Effector memory CD4-positive, alpha-beta T cell (primary cell): ENCODE measurements around the gene SCUBE2.
"Not testable (repeated sequence)": the region's sequence is repeated elsewhere in the genome, so short reads cannot be mapped to it uniquely, and the experiment has no call there.

Source experiments
- DNase-seq, 3 donors: peaks; one replicate each; pipeline ENCODE4 v3.0.0-alpha.2; 2020
- H3K27ac ChIP-seq: 2 replicates; pipeline ENCODE4 v1.7.0; 2013; ENCODE audit warnings: mild to moderate bottlenecking, low read length, moderate library complexity; ENCODE audit not compliant: insufficient read depth, poor library complexity, severe bottlenecking
- H3K27me3 ChIP-seq: replicated peaks from 2 replicates; pipeline ENCODE4 v1.7.0; 2013; ENCODE audit warnings: mild to moderate bottlenecking, low read length; ENCODE audit not compliant: insufficient read depth, control insufficient read depth, poor library complexity, severe bottlenecking
- H3K36me3 ChIP-seq: 2 replicates; pipeline ENCODE4 v1.7.0; 2013; ENCODE audit warnings: mild to moderate bottlenecking, low read length, moderate library complexity; ENCODE audit not compliant: control insufficient read depth, insufficient read depth
- H3K4me1 ChIP-seq: 2 replicates; pipeline ENCODE4 v1.7.0; 2013; ENCODE audit warnings: low read length, mild to moderate bottlenecking; ENCODE audit not compliant: control insufficient read depth, insufficient read depth, poor library complexity, severe bottlenecking
- H3K4me3 ChIP-seq: 2 replicates; pipeline ENCODE4 v1.7.0; 2013; ENCODE audit warnings: low read length, low read depth, mild to moderate bottlenecking; ENCODE audit not compliant: insufficient read depth, poor library complexity, severe bottlenecking
- H3K9me3 ChIP-seq: 2 replicates; pipeline ENCODE4 v1.7.0; 2013; ENCODE audit warnings: mild to moderate bottlenecking, low read length, moderate library complexity; ENCODE audit not compliant: control insufficient read depth

Gene SCUBE2

DNA sequence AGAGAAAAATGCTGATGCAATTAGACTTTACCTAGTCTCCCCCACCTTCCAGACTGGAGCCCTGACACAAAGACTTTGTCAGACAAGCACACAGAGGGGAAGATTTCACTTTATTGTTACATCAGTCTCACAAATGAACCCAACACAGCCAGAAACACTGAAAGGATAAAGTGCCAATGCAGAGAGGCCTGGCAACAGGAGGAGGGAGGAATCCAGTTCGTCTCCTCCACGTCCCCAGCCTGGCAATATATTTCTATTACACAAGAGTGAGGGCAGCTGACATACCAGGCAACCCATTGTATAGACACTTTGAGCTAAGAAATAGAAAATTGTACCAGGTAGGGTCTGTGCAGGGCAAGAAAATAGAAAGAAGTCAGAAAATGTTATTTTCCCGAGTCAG, 110.9 kb downstream of the SCUBE2 start:
- H3K36me3 ChIP-seq = no peaks in the 10 kb centered on the region
- no peaks in the 10 kb centered on the region for H3K9me3 ChIP-seq
- H3K4me1 ChIP-seq = no peaks in the 10 kb centered on the region
- no peak for DNase-seq
- no peak overlapping the region for H3K4me3 ChIP-seq
- no peaks in the 10 kb centered on the region for H3K27me3 ChIP-seq
- H3K27ac ChIP-seq = no peak overlapping the region

DNA sequence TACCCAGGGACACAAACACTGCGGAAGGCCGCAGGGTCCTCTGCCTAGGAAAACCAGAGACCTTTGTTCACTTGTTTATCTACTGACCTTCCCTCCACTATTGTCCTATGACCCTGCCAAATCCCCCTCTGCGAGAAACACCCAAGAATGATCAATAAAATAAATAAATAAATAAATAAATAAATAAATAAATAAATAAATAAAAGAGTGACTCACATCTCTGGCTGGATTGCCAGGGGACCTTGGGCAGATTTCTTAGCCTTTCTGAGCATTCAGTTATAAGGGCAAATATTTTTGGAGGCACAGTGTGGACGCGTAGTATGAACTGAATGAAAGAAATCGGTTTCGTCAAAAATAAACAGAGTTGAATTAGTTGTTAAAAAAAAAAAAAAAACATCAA, 112.0 kb downstream of the SCUBE2 start:
- not testable (repeated sequence) for H3K4me1 ChIP-seq, H3K4me3 ChIP-seq, H3K36me3 ChIP-seq, H3K9me3 ChIP-seq, H3K27ac ChIP-seq, DNase-seq, H3K27me3 ChIP-seq

DNA sequence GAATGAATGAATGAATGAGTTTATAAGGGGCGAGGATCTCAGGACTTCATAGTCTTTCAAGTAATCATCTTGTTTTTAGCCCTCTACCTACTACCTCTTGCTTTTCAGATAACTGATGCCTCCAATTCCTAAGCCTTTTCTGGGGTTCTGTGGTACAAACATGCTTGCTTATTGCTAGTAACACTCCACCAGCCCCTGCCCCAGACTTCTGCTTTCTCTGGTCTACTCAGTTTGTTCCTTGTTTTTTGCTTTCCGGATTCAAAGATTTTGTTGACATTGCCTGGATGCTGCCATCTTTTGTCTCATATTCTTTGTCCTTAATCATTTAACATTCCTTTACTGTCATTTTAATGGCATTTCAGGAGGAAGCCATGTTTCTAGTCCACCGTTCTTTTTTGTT, 118.3 kb downstream of the SCUBE2 start:
- no peak for DNase-seq
- Histone ChIP-seq H3K9me3 (no peaks in the 10 kb centered on the region), H3K4me3 (no peak overlapping the region), H3K36me3 (no peaks in the 10 kb centered on the region), H3K4me1 (no peaks in the 10 kb centered on the region), H3K27me3 (no peaks in the 10 kb centered on the region), H3K27ac (no peak overlapping the region)

DNA sequence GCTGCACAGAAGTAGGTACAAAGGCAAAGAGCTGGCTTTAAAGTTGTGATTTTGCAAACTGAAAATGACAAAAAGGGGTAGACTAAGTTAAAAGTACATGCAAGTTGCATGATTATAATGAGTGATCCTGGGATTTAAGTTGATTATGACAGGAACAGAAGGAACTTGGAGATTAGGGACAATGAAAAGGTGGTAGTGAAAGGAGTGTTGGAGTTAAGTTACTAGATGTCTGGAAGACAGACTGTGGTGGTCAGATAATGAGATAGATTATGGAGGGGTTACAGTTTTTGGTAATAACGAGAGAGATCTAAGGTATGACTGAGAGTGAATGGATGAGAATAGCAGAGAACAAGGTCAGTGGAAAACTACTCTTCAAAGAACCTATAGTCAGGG, 119.5 kb downstream of the SCUBE2 start:
- Histone ChIP-seq H3K4me1 (no peaks in the 10 kb centered on the region), H3K9me3 (no peaks in the 10 kb centered on the region), H3K36me3 (no peaks in the 10 kb centered on the region), H3K4me3 (no peak overlapping the region), H3K27ac (no peak overlapping the region), H3K27me3 (no peaks in the 10 kb centered on the region)
- no peak for DNase-seq

DNA sequence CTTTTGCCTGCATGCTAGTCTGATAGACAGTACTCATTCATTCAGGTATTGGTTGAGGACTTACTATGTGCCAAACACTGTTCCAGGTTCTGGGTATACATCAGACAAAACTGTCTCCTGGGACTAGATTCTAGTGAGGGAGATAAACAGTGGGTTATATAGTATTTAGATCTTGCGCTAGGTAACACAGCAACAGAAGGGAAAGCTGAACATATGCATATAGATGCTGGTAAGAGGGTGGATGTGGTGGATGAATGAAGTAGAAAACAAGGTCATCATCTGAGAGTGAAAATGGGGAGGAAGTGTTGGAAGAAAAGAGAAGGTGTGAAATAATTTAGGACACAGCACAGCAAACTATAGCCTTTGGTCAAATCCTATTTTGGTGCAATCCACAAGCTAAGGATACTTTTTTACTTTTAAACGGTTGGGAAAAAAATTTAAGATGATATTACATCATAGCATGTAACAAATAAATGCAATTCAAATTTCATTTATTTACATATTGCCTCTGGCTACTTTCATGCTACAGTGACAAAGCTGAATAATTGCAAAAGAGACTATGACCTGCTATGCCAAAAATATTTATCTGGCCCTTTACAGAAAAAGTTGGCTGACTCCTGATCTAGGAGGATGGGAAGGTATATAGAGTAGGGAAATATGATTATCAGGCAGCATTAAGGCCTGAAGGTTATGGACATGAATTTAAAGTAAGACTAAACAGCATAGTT, 120.0 kb downstream of the SCUBE2 start:
- Histone ChIP-seq H3K27ac (no peak overlapping the region), H3K27me3 (no peaks in the 10 kb centered on the region), H3K4me1 (no peaks in the 10 kb centered on the region), H3K36me3 (no peaks in the 10 kb centered on the region), H3K4me3 (no peak overlapping the region), H3K9me3 (no peaks in the 10 kb centered on the region)
- DNase-seq = no peak
